K562 (cell line): ENCODE data around the gene VDAC2. TPM values are rescaled to one million over a fixed set of nuclear protein-coding genes. Genes with fewer than 3 reads are reported as not detected.

Experiments
- CGGBP1 ChIP-seq: fragments of 250-450 bp; sonication (Bioruptor Pico); IDR thresholded peaks from 2 replicates; pipeline ENCODE4 v1.9.0; 2021; ENCODE audit warnings: mild to moderate bottlenecking
- DDX20 ChIP-seq: fragments of 450-650 bp; IDR thresholded peaks from 2 replicates; pipeline ENCODE4 v1.6.1; 2016; ENCODE audit warnings: missing genetic modification characterization, low read depth, mild to moderate bottlenecking, missing compliant biosample characterization, moderate library complexity
- DLX4 ChIP-seq: fragments of 250-450 bp; sonication (Bioruptor Pico); IDR thresholded peaks from 2 replicates; pipeline ENCODE4 v1.6.1; 2021; ENCODE audit warnings: mild to moderate bottlenecking
- EP300 ChIP-seq: IDR thresholded peaks from 2 replicates; pipeline ENCODE4 v1.6.1; 2012; ENCODE audit warnings: low read length, improper control_type of control experiment
- GTF2A2 ChIP-seq: IDR thresholded peaks from 2 replicates; pipeline ENCODE4 v1.6.1; 2016; ENCODE audit warnings: mild to moderate bottlenecking, missing genetic modification characterization, missing compliant biosample characterization
- HINFP ChIP-seq: fragments of 450-650 bp; conservative IDR thresholded peaks from 2 replicates; pipeline ENCODE4 v1.6.1; 2016; ENCODE audit warnings: missing genetic modification characterization, low read depth, mild to moderate bottlenecking, control low read depth, missing compliant biosample characterization
- LARP7 ChIP-seq: fragments of 450-650 bp; IDR thresholded peaks from 2 replicates; pipeline ENCODE4 v1.6.1; 2016
- MECOM ChIP-seq: fragments of 250-450 bp; sonication (Bioruptor Pico); IDR thresholded peaks from 2 replicates; pipeline ENCODE4 v1.8.0; 2022; ENCODE audit warnings: inconsistent platforms
- MEF2D ChIP-seq: conservative IDR thresholded peaks from 2 replicates; pipeline ENCODE4 v1.6.1; 2016; ENCODE audit warnings: low read depth, missing genetic modification characterization, missing compliant biosample characterization
- NFIC ChIP-seq: fragments of 450-650 bp; IDR thresholded peaks from 2 replicates; pipeline ENCODE4 v1.6.1; 2017; ENCODE audit warnings: mild to moderate bottlenecking, inconsistent platforms
- POLR2AphosphoS5 ChIP-seq: IDR thresholded peaks from 2 replicates; pipeline ENCODE4 v1.6.1; 2011; ENCODE audit warnings: mild to moderate bottlenecking, low read depth, low read length, moderate library complexity; ENCODE audit not compliant: control insufficient read depth, insufficient read depth
- PTBP1 ChIP-seq: fragments of 200-400 bp; formaldehyde crosslinking; IDR thresholded peaks from 2 replicates; pipeline ENCODE4 v1.6.1; 2017; ENCODE audit warnings: low read depth, low read length
- RB1 ChIP-seq: fragments of 450-650 bp; IDR thresholded peaks from 2 replicates; pipeline ENCODE4 v1.6.1; 2017; ENCODE audit warnings: low read depth, mild to moderate bottlenecking
- SRSF1 ChIP-seq: fragments of 200-400 bp; formaldehyde crosslinking; IDR thresholded peaks from 2 replicates; pipeline ENCODE4 v1.6.1; 2017; ENCODE audit warnings: mild to moderate bottlenecking, low read depth, low read length, moderate library complexity
- TBP ChIP-seq: optimal IDR thresholded peaks from 2 replicates; pipeline ENCODE3; 2011; ENCODE audit warnings: low read depth, low read length, improper control_type of control experiment
- U2AF2 ChIP-seq: fragments of 200-400 bp; formaldehyde crosslinking; optimal IDR thresholded peaks from 2 replicates; pipeline ENCODE3; 2017; ENCODE audit warnings: low read depth, mild to moderate bottlenecking, low read length
- USF1 ChIP-seq: sonication (generic); formaldehyde crosslinking; IDR thresholded peaks from 2 replicates; pipeline ENCODE4 v1.9.0; 2022; ENCODE audit warnings: mild to moderate bottlenecking, missing genetic modification reagents
- ZBTB26 ChIP-seq: fragments of 450-650 bp; formaldehyde crosslinking; IDR thresholded peaks from 2 replicates; pipeline ENCODE4 v1.4.0; 2022; ENCODE audit warnings: missing genetic modification characterization
- ZC3H11A ChIP-seq: IDR thresholded peaks from 2 replicates; pipeline ENCODE4 v1.6.1; 2012; ENCODE audit warnings: low read depth, low read length, improper control_type of control experiment
- ZKSCAN3 ChIP-seq: fragments of 250-450 bp; sonication (Bioruptor Pico); IDR thresholded peaks from 2 replicates; pipeline ENCODE4 v1.4.0; 2020
- ZNF586 ChIP-seq: fragments of 450-650 bp; formaldehyde crosslinking; conservative IDR thresholded peaks from 2 replicates; pipeline ENCODE4 v1.4.0; 2020; ENCODE audit warnings: mild to moderate bottlenecking, moderate library complexity
- ZNF695 ChIP-seq: fragments of 450-650 bp; formaldehyde crosslinking; IDR thresholded peaks from 2 replicates; pipeline ENCODE4 v1.4.0; 2020; ENCODE audit warnings: mild to moderate bottlenecking, moderate library complexity
- ZNF79 ChIP-seq: fragments of 250-450 bp; sonication (Bioruptor Pico); IDR thresholded peaks from 2 replicates; pipeline ENCODE4 v1.4.0; 2020; ENCODE audit warnings: low read depth, mild to moderate bottlenecking, moderate library complexity
- polyA plus RNA-seq, 8 experiments: library from polyadenylated mRNA; depleted of rRNA in 4 of 8; stranded (reverse) in 5 of 8; unstranded in 3 of 8; fragments of >200 nt; fragmentation: Nextera tagmentation in 2 of 8; fragmentation: Illumina TruSeq in 1 of 8; extraction: Ambion mirVana in 2 of 8; extraction: Trizol in 1 of 8; gene quantifications; 2 replicates each; pipeline versions ENCODE4 v1.2.1 to v1.2.3, GENCODE V29; 2011 to 2014; ENCODE audit warnings: inconsistent platforms in 1 of 8, missing spikeins in 1 of 8
- total RNA-seq, 7 experiments: library from RNA; depleted of rRNA in 6 of 7; stranded (reverse); fragments of >200 nt in 6 of 7; fragmentation: Illumina TruSeq in 2 of 7; extraction: Trizol in 2 of 7; gene quantifications; 2 replicates each; pipeline versions ENCODE4 v1.2.1 to v1.2.3, GENCODE V29; 2011 to 2021; ENCODE audit warnings: low replicate concordance in 1 of 7
- TF ChIP-seq, protein P1 (sequence below): fragments of 250-450 bp; sonication (Bioruptor Pico); IDR thresholded peaks from 2 replicates; pipeline ENCODE4 v1.5.0; 2021

VDAC2 gene
- total and polyA plus RNA-seq, 9 of the 15 experiments (the other 6 are each of a cell fraction or from before 2014, with no cell fraction given), result 139 to 450 (median 250) TPM

DNA sequence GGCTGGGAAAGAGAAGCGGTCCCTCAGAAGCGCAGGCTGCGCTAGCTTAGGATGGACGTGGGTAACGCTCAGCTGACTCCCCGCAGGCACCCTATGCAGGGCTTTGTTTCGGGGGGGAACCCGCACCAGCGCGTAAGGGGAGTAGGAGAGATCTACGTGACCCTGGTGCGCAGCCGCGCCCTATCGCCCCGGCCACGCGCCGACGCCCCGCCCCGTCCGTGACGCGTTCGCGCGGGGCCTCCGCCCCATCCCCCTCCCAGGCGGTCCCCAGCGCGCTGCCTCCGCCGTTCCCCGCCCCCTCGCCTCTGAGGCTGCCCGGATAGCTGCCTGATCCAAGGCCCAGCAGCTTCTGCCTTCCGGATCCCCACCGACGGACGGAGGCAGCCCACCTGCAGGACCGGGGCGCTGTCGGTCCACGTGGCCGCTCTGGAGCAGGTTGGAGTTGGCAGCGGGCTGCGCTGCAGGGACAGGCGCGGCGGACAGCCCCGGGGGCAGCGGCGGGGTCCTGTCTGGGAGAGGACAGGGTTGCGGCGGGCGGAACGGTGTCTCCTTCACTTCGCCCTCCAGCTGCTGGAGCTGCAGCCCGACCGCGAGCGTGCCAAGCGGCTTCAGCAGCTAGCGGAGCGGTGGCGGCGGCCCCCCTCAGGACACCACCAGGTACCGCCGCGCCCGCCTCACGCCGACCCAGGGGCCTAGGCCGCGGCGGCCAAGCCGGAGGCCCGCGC is at the start of gene VDAC2 (continued):
- TF ChIP-seq GTF2A2 (peak; percentile 46; the same call in 1 of the 2 replicates), MEF2D (no peak), ZC3H11A (0 out of 2 replicates have a peak, but pooled peaks have one; percentile 14), ZNF586 (CRISPR knock-in tag) (no peak), LARP7 (no peak; the same call in 1 of the 2 replicates), USF1 (CRISPR knock-in tag) (peak; percentile 43; the same call in 1 of the 2 replicates), ZBTB26 (CRISPR knock-in tag) (peak; percentile 95), DDX20 (tag) (no peak), CGGBP1 (CRISPR knock-in tag) (peak; percentile 79; the same call in 1 of the 2 replicates), U2AF2 (no peak), EP300 (no peak; the same call in 1 of the 2 replicates), NFIC (peak; percentile 46), HINFP (tag) (no peak), DLX4 (CRISPR knock-in tag) (no peak), ZNF695 (no peak), POLR2AphosphoS5 (peak; percentile 44), MECOM (CRISPR knock-in tag) (no peak), ZKSCAN3 (CRISPR knock-in tag) (no peak), ZNF79 (no peak), PTBP1 (no peak), SRSF1 (peak; percentile 69; the same call in 1 of the 2 replicates), TBP (peak; percentile 86), RB1 (peak; percentile 100)
- TF ChIP-seq, protein P1, sequence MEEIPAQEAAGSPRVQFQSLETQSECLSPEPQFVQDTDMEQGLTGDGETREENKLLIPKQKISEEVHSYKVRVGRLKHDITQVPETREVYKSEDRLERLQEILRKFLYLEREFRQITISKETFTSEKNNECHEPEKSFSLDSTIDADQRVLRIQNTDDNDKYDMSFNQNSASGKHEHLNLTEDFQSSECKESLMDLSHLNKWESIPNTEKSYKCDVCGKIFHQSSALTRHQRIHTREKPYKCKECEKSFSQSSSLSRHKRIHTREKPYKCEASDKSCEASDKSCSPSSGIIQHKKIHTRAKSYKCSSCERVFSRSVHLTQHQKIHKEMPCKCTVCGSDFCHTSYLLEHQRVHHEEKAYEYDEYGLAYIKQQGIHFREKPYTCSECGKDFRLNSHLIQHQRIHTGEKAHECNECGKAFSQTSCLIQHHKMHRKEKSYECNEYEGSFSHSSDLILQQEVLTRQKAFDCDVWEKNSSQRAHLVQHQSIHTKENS, result no peak
